HTR-8/SVneo (cell line): ENCODE measurements around the gene POLR3H.

ENCODE experiments used
- DNase-seq: peaks from one replicate; pipeline ENCODE4 v3.0.0; 2011; ENCODE audit warnings: low spot score, mixed read lengths; ENCODE audit not compliant: insufficient read length
- FAIRE-seq: peaks from 2 replicates; lab custom pipeline; 2011; peaks lifted over from hg19 to GRCh38; lab: Jason Lieb, UNC

The POLR3H gene

DNA sequence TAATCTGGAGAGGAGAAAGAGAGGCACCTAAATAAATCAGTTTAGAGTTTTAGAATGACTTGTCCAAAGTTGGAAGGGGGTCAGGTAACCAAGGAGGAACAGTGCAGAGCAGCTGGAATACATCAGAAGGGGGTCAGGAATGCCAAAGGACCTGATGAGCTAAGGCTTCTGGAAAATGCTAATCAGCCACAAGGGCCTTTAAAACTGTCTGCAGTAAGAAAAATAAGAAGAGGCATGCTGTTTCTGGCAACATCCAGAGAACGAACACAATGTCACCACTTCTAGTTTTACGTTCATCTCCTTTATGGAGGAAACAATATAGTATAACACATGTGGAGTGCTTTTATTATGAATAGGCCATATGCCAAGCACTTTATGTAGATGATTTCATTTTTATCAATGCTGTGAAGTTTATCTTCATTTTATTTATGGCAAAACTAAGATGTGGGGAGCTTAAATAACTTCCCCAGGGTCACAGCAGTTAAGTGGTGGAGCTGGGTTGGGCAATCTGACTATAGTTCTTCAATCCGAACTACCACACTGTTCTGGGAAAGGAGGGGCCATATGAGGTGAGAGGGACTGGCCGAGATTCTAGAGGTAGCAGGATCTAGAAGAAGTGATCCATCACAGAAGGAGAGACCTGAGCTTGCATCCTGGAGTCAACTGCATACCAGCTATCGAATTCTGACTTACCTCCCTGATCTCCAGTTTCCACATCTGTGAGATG is 52.7 kb downstream of the POLR3H start:
- FAIRE-seq (no peak), DNase-seq (no peak)

DNA sequence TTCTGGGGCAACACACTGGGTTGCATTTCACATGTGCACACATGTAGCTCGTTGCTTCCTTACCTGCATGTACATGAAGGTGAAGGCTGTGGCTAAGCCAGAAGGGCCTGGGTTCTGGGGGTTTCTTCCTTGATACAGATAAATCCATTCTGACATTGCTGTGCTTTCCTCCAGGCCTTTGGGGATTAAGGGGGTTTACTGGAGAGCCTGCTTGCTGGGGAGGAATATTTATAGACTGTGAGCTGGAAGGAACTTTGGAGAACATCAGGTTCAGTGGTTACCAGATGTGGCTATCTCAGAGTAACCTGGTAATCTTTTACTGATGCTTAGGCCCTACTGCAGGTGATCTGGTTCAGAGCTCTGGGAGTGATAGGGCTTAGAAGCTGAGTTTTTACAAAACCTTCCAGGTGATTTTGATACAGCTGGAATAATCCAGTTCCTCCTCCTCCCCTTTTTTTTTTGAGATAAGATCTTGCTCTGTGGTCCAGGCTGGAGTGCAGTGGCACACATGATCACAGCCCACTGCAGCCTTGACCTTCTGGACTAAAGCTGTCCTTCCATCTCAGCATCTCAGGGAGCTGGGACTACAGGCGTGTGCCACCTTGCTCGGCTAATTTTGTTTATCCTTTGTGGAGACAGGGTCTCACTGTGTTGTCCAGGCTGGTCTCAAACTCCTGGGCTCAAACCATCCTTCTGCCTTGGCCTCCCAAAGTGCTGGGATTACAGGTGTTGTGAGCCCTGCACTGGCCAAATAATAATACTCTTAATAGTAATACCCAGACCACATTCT is 55.5 kb downstream of the POLR3H start:
- FAIRE-seq, result no peak
- no peak for DNase-seq

- FAIRE-seq (no peak), DNase-seq (no peak)
These were observed 56.2 kb downstream of the POLR3H start for GRCh38 chr22:41488076-41488475.

- FAIRE-seq (no peak), DNase-seq (no peak)
These were observed 57.0 kb downstream of the POLR3H start for GRCh38 chr22:41487037-41487935.

- FAIRE-seq, result no peak
These were observed 59.2 kb downstream of the POLR3H start for GRCh38 chr22:41485033-41485432.

GRCh38 chr22:41482319-41482935 is 61.8 kb downstream of the POLR3H start:
- DNase-seq, result no peak
- no peak for FAIRE-seq

More at GRCh38 chr22:41485033-41485432, 59.2 kb downstream of the POLR3H start:
- DNase-seq, result no peak

DNA sequence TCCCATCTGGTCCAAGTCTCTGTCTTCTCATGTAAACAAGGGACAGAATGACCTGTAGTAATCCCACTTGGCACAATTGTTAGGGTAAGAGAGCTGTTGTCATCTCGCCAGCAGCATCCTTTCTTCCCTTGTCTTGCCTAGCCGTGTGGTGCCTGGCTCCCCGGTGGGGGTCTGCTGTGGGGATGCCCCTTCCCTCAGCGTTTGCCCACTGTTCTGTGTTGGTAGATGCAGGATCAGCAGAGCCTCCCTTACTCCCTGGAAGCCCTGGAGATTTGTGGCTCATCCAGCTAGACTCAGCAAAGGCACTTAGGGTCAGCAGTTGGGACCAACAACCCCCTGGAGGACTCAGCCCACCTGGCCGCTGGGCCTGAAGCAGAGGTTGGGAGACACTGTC is 62.3 kb downstream of the POLR3H start:
- no peak for FAIRE-seq
- DNase-seq, result no peak

- FAIRE-seq (no peak), DNase-seq (no peak)
These were observed 63.0 kb downstream of the POLR3H start for GRCh38 chr22:41481131-41481830.

- FAIRE-seq, result no peak
- DNase-seq, result no peak
These were observed 63.9 kb downstream of the POLR3H start for GRCh38 chr22:41480397-41480735.

- no peak for DNase-seq
- no peak for FAIRE-seq
These were observed 64.4 kb downstream of the POLR3H start for GRCh38 chr22:41479671-41480396.

GRCh38 chr22:41478891-41479521 is 65.3 kb downstream of the POLR3H start:
- no peak for FAIRE-seq
- DNase-seq, result no peak

GRCh38 chr22:41478473-41478872 is 65.8 kb downstream of the POLR3H start:
- no peak for FAIRE-seq
- no peak for DNase-seq
